GM23248 (cell line): ENCODE data around the gene STX8.

ENCODE experiments used
- EZH2 ChIP-seq: fragments of 200-600 bp; sonication (generic); IDR thresholded peaks from 2 replicates; pipeline ENCODE4 v1.6.1; 2018; ENCODE audit warnings: antibody characterized with exemption, mild to moderate bottlenecking; ENCODE audit not compliant: insufficient read depth, poor library complexity, severe bottlenecking
- EZH2phosphoT487 ChIP-seq: fragments of 200-600 bp; sonication (generic); IDR thresholded peaks from 2 replicates; pipeline ENCODE4 v1.6.1; 2018; ENCODE audit warnings: antibody characterized with exemption, moderate library complexity, mild to moderate bottlenecking, low read depth; ENCODE audit not compliant: insufficient read depth

GRCh38 chr17:9330611-9331271 is 244.9 kb downstream of the STX8 start:
- TF ChIP-seq EZH2phosphoT487 (no peak), EZH2 (no peak)
